NK-92 (cell line): ENCODE results near the gene PDCL2.
"Not testable (repeated sequence)": the region's sequence is repeated elsewhere in the genome, so short reads cannot be mapped to it uniquely, and the experiment has no call there.

Source experiments
- DNase-seq: peaks from one replicate; lab custom pipeline; 2025; ENCODE audit not compliant: unreplicated experiment; lab: John Stamatoyannopoulos, UW

The PDCL2 gene, protein sequence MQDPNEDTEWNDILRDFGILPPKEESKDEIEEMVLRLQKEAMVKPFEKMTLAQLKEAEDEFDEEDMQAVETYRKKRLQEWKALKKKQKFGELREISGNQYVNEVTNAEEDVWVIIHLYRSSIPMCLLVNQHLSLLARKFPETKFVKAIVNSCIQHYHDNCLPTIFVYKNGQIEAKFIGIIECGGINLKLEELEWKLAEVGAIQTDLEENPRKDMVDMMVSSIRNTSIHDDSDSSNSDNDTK

DNA sequence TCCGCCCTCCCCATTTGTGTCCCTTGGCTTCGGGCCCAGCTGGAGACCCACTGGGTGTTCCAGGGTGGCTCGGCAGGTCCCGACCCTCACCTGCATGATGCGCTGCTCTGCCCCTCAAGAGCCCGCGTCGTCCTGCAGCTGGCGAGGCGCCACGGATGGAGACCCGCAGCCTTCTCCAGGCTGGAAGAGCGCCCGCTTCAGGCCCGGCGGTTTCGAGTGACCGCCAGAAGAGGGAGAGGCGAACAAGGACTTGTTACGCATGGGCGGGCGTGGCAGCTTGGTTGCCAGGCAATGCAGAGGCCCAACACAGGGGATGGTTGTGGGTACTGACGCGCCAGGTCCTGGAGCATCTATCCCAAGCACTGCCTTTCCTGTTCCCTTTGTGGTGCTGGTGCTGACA lies at the start of gene PDCL2:
Gene PDCL2, minus strand, starts transcription at position 232 of the 400 bp plus-strand sequence. Its CDS starts 136 bp downstream, at position 96.
- no peak for DNase-seq

DNA sequence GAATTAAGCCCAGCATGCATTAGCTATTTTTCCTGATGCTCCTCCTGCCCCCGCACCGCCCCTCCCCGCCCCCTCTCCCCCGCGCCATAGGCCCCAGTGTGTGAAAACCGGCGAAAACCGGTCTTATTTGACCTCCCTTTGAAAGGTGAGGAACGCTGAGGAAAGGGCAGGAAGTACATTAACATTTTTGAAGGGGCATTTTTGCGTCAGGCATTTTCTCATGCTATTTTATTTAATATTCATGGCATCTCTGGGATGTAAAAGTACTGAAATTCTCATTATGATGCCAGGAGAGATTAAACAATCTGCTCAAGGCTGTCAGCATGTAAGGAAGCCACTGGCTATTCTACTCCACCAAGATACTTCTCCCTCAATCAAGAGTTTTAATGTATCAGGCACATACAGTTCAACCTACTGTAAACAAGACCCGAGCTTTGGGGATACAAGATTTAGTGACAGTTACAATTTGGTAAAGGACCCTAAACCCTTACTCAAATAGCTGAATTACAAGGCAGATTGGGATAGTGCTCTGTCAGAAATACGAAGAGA lies 45.3 kb upstream of the PDCL2 start:
- no peak for DNase-seq

DNA sequence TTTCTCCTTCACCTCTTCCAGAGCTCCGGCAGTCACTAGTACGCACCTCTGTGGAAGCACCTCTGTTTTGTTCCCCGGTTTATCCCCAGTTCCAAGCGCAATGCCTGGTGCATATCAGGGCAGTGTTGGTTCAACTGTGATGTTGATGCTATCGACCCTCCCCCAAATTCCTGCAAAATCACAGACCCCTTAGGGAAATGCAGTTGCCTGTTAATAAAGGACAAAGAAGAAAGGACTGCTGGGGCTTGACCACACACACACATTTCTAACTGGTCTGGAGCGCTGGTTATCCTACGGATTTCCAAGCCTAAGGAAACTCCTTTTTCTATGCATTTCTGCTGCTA lies 44.6 kb upstream of the PDCL2 start:
- DNase-seq, result no peak

DNA sequence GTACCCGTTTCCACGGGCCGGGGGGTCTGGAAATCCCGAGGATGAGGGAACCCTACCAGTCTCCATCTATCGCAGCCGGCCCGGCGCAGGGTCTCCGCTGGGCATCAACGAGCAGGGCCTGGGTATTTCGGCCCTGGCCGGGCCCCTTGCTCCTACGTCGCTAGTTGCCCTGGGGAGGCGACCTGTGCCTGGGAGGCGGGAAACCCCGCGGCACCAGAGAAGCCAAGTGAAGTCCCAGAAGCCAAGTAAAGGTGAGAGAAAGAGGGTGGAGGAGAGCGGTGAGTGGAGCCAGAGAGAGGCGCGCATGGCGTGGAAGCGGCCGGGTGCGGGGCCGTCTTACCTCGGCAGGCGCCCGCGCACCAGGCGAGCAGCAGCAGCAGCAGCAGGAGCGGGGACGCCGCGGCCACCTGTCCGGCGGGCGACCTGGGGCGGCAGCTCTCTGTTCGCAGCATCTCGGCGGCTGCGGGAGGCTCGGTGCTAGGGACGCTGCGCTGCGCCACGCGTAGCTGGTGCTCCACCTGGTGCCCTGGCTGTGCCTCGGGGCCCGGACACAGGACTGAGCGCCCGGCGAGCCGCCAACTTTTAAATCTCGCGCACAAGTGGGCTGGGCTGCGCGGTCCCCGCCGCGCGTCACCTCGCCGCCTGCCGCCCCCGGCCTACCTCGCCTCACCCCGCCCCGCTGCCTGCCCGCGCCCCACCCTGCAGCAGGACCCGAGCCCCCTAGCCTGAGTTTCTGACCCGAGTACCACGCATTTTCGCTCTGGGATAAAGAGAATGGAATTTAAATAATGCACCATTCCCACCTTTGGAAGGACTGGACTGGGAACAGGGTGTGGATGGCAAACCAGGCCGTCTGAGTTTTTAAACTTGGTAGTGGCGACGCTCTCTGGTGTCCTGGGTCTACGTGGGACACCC lies 44.0 kb upstream of the PDCL2 start, which contains the start of gene NMU:
Gene NMU, minus strand, starts transcription at position 558 of the 915 bp plus-strand sequence. Its CDS starts 106 bp downstream, at position 452.
- DNase-seq, result no peak

DNA sequence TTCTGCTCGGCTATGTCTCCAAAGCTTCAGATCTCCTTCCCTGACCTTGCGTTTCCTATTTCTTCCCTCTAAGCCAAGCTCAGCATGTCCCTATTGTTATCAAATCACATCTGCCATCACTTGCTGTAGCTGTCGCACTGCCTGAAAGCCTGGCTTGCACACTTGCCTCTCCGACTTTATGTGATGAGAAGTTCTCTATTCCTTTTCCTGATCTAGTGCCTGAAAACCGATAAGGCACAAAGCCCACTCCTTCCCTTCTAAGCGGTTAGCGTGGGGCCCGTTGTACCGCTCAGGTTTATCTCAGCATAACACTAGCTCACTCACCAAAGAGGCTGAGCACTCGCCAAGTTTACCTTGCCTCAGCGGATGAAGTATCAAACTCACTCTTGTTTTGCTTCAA lies 43.2 kb upstream of the PDCL2 start:
- no peak for DNase-seq

DNA sequence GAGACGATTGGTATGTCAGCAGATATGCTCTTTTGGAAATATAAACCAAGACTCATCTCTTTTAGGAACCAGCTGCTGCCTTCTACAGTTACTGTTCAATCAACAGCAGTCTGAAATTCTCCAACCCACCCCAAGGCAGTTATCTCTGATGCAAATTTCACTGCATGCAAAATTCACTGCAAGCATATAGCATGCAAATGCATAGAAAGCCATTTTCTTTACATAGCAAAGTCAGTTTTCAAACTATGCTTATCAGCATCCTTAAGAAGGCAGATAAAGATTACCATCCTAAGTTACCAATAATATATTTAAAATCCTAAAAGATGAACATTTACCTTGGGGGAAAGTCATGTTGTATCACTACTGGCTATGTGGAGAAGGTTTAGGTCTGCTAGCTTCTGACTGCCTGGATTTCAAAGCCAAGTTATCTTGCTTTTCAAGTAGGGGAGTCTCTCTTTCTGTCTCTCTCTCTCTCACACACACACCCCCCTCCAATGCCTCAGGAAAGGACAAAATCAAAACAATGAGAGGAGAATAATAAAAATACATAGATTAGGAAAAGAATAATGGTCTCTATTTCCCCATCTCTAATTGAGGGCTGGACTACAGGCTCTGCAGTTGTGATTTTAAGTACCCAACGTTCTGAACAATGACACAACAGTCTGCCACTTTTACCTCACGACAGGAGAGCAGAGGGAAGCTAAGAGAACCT lies 42.5 kb upstream of the PDCL2 start:
- no peak for DNase-seq

DNA sequence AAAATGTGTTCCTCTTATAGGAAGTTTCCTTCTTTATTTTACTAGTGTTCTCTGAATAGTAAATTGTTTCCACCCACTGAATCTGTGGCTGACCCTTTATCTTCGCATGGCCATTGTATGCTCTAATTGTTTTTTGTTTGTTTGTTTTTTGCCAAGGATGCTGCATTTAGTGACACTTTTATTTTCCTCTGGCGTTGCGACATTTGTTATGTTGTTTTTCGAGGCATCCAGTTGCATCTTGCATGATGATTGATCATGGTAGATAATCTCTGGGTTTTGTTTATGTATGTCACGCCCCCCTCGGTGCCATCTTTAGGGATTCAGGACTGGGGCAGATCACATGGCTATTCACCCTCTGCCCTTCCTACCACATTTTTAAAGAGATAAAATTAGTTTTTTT lies 41.9 kb upstream of the PDCL2 start:
- no peak for DNase-seq

DNA sequence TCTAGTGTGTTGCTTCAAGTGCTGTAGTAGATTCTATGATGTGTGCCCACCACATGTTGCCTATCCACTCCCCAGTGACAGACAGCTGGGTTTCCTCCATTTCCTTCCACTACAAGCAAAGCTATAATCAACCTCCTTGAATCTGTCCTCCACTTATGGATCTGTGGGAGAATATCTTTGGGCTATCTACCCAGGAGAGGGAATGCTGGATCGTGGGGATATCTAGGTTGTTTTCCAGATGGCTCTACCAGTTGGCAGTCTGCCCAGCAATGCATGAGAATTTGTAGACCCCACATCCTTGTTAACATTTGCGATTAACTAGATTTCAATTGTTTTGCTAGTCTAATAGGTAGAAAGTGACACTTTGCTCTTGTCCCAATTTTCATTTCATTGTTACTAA lies 33.8 kb upstream of the PDCL2 start:
- no peak for DNase-seq

DNA sequence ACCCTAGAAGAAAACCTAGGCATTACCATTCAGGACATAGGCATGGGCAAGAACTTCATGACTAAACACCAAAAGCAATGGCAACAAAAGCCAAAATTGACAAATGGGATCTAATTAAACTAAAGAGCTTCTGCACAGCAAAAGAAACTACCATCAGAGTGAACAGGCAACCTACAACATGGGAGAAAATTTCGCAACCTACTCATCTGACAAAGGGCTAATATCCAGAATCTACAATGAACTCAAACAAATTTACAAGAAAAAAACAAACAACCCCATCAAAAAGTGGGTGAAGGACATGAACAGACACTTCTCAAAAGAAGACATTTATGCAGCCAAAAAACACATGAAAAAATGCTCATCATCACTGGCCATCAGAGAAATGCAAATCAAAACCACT lies 32.0 kb upstream of the PDCL2 start:
- DNase-seq, result not testable (repeated sequence)

DNA sequence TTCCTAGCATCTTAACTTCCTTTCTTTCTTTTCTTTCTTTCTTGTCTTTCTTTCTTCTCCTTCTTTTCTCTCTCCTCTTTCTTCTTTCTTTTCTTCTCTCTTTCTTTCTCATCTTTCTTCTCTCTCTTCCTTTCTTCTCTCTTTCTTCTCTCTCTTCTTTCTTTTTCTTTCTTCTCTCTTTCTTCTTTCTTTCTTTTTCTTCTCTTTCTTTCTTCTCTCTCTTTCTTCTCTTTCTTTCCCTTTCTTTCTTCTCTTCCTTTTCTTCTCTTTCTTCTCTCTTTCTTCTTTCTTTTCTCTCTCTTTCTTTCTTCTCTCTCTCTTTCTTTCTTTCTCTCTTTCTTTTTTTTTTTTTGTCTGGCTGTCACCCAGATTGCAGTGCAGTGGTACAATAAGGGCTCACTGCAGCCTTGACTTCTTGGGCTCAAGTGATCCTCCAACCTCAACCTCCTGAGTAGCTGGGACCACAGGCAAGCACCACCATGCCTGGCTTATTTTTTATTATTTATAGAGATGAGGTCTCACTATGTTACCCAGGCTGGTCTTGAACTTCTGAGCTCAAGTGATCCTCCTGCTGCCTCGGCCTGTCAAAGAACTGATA lies 26.6 kb upstream of the PDCL2 start:
- DNase-seq, result no peak

DNA sequence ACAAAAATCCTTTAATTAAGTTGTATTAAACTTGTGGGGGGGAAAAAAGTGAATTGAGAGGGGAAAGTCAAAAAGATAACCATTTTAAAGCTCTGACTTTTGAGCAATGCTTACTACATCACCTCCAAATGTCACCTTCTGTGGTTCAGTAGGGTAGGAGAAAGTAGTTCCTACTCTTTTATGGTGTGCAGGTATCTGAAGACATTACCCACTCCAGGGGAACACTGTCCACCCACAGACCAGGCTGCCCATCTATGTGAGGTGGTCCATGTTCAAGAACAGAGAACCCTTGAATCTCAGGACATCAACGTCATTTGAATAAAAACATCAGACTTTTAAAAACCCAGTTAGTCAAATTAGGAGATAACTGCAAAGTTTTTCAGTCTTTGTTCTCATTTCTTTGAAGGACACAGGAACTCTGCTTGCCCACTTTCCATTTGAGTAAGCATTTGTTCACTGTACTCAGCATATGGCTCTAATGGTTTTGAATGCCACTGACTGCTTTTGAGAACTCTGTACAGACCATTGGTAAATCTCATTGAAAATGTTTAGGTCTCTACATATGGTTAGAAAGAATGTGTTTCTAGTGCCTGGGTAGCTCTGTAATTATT lies 25.6 kb upstream of the PDCL2 start:
- DNase-seq, result no peak

DNA sequence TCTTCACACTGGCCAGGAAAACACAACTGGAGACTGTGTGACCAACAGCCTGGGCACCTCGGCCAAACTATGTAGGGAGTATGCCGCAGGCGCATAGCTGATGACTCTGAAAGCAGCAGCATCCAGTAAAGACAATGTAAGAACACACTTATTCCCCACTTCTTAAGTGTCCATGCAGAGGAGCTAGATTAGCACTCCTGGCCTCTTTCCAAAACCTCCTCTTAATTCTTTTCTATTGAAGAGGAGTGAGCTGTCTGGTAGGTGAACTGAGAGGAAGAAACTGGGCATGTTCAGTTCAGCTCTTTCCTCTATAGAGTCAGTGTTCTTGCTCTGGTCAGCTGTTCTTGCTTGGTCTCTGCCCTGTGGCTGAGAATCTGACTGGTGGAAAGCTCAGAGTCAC lies 23.0 kb upstream of the PDCL2 start:
- no peak for DNase-seq

DNA sequence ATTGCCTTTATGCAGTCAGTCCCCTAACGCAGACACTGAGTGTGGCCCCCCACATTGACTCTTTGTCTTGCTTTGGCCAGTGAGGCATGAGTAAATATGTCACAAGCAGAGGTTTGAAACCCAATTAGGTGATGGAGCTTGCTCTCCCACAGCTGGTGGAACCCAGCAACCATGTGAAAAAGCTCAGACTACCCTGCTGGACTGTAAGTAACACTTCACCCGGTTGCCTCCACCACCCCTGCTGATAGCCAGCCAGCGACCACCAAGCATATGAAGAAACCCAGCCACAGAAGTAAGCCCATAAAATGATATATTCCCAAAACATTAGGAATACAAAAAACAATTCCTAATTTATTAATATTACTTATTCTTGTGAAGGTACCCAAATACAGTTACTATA lies 21.6 kb upstream of the PDCL2 start:
- no peak for DNase-seq

DNA sequence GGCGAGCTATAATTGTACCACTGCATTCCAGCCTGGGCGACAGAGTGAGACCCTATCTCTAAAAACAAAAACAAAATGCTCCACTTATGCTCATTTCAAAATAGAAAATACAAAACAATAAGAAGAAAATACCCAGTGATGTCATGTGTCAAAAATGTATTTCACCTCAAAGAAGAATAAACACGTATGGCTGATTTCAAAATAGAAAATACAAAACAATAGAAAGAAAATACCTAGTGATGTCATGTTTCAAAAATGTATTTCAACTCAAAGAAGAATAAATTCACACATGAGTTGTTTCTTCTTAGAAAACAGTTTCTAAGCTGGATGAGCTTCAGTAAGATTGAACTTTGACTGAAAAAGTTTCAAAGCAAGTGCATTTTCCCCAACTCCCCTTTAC lies 20.3 kb upstream of the PDCL2 start:
- DNase-seq, result no peak

DNA sequence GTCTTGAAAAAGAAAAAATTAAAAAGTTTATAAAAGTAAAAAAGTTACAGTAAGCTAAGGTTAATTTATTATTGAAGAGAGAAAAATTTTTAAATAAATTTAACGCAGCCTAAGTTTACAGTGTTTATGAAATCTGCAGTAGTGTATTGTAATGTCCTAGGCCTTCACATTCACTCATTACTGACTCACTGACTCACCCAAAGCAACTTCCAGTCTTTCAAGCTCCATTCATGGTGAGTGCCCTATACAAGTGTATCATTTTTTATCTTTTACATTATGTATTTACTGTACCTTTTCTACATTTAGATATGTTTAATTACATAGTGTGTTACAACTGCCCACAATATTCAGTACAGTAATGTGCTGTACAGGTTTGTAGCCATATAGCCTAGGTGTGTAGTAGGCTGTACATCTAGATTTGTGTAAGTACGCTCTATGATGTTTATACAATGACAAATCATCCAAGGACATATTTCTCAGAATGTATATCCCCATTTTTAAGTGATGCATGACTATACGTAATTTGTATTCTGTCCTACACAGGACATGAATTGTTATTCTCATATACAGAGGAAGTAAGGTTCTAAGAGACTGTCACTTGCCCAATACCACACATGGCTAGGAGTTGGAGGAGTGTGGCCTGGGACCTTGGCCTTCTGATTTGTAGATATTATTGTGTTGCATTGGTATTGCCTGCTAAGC lies 19.5 kb upstream of the PDCL2 start:
- DNase-seq, result no peak

DNA sequence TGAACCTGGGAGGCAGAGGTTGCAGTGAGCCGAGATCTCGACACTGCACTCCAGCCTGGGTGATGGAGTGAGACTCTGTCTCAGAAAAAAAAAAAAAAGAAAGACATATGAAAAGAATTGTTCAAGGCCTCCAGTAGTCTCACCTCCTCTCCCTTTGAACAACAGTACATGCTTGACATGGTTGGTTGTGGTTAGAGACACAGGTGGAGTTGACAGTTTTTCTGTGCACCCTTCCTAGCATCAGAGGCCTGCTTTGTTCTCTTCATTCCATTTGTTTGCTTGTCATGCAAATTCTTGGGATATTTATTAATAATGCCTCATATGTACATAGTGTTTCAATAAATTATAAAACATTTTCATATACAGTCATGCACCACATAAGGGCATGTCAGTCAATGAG lies 18.3 kb upstream of the PDCL2 start:
- DNase-seq, result no peak

DNA sequence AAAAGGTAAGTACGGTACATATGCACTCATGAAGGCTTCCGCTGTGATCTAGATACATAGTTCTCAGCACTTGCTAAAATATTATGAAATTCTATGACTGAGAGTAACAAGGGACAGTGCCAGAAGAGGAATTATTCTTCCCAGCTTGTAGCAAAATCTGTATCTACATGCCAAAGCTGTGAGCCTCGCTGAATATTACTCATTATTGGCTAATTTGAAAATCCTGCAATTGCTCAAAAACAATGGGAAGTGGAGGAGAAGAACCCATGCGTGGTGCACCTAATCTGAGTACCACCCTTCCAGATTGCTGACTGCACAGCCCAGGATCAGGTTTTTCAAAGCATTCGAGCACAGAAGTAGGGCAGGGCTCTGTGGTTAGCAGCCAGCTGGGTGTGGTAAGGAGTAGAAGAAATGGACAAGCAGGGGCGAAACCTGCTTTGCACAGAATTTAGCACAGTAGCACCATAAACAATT lies 17.4 kb upstream of the PDCL2 start:
- no peak for DNase-seq

DNA sequence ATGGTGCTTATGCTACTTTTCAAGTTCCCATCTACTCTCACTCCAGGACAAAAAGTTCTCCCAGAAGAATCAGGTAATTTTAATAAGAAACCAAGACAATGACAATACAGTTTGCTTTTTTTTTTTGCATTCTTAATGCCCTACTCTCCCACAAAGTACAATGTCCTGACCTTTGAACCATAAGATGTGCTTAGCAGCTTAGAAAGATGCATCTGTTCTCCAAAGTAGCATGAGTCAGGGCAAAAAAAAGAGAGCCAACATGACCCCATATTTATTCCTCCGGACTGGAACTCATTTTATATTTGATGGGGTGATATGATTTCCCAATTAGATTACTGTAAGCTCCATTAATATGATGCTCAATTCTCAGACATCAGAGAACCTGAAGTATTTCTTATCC lies 16.5 kb upstream of the PDCL2 start:
- no peak for DNase-seq

DNA sequence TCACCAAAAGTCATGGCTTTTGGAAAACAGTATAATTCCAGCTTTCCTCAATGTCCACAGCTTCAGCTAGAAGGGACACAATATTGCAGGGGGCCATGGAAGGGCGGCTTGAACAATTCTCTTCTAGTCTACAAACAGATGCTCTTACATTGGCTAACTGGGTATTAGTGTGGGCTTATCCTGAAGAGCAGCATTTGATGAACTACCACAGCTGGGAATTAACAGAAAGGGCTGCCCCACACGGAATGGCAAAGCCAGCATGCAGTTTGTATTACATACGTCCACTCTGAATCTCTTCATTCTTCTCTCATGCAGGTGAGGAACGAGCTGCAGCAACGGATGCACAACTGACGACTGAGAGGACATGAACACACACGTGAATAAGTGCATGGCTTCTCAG lies 13.0 kb upstream of the PDCL2 start:
- DNase-seq, result no peak

DNA sequence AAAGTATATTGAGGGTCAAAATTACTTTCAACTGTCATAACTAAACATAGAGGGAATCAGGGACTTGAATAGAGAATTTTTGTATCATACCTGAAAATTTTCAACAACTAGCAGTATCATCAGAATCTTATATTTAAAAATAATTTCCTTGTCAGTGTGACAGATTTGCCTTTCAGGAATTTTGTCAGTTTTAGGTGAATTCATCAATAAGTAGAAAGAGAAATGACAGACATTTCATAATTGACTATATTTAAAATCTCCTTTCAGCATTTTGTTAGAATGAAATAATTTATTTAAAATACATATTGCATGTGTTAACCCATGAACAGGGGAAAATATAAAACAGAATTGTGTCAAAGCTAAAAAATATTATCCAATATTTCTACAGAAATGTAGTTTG lies 8.6 kb upstream of the PDCL2 start:
- DNase-seq, result no peak
